Loucy (cell line): ENCODE measurements around the gene ARID2.

Experiments
- EZH2phosphoT487 ChIP-seq: fragments of 200-600 bp; IDR thresholded peaks from 2 replicates; pipeline ENCODE4 v1.6.1; 2018; ENCODE audit warnings: antibody characterized with exemption, mild to moderate bottlenecking, moderate library complexity, borderline replicate concordance
- TF ChIP-seq, protein P1 (sequence below): fragments of 200-600 bp; sonication (generic); conservative IDR thresholded peaks from 2 replicates; pipeline ENCODE4 v1.5.1; 2014; ENCODE audit warnings: mild to moderate bottlenecking, antibody characterized with exemption, low read length

DNA sequence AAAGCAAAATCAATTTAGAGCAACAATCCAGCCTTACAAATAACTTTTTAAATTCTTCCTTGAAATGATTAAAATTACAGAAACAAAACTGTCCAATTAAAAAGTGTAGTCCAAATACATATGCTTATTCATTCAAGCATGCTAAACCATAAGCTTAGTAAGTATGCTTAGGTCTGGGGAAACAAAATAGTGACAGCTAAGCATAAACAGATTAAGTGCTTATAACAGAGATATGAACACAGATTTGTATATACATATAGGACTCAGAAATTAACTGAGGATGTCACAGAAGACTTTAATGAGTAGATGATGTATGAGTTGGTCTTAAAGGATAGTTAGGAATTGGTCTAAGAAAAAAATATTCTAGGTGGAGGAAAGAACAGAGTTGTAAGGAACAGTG lies 219.0 kb downstream of the ARID2 start:
- TF ChIP-seq, protein P1, sequence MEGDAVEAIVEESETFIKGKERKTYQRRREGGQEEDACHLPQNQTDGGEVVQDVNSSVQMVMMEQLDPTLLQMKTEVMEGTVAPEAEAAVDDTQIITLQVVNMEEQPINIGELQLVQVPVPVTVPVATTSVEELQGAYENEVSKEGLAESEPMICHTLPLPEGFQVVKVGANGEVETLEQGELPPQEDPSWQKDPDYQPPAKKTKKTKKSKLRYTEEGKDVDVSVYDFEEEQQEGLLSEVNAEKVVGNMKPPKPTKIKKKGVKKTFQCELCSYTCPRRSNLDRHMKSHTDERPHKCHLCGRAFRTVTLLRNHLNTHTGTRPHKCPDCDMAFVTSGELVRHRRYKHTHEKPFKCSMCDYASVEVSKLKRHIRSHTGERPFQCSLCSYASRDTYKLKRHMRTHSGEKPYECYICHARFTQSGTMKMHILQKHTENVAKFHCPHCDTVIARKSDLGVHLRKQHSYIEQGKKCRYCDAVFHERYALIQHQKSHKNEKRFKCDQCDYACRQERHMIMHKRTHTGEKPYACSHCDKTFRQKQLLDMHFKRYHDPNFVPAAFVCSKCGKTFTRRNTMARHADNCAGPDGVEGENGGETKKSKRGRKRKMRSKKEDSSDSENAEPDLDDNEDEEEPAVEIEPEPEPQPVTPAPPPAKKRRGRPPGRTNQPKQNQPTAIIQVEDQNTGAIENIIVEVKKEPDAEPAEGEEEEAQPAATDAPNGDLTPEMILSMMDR = no peak
- TF ChIP-seq EZH2phosphoT487 = no peak
